Femur (tissue), 1 donor: ENCODE measurements around the gene FAM237B.
A peak's percentile ranks its signal among the peaks of the same experiment; 100 is the strongest.
"Not testable (repeated sequence)": the region's sequence is repeated elsewhere in the genome, so short reads cannot be mapped to it uniquely, and the experiment has no call there.

Source experiments
- DNase-seq: peaks from one replicate; pipeline ENCODE4 v3.0.0-alpha.2; 2017

The FAM237B gene

DNA sequence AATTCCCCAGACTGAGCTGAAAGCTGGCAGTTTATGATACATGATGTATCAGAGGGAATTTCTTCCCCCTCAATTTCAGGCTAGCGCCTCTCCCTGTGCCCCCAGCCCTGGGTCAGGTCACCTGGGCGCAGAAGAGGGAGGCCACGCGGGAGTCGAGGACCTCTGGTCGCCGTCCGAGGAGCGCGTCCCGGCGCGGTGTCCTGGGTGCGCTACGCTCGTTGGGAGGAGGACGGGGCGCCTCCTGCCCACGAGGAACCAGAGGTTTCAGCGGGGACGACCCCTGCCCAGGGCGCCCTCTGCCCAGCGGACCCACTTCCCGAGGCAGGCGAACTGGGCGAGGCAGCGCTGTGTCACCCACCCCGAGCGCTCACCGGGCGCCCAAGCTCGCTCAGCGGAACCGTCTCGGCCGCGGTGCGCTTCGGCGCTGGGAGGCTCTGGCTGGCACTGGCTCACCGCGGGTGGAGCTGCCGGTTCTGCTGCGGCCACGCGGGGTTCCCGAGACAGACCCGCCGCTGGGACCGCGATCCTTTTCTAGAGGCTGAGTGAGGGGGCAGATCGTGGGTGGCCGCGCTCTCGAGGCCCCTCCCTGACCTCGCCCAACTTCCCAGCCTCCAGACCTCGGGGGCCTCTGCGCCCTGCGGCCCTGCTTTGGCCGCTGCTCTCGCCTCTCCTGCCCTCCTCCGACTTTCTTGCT lies at the start of gene FAM237B:
TSS of gene FAM237B (minus strand) at position 504 of the 694 bp plus-strand sequence. CDS start 1,556 bp downstream, outside the sequence.
- DNase-seq = no peak

DNA sequence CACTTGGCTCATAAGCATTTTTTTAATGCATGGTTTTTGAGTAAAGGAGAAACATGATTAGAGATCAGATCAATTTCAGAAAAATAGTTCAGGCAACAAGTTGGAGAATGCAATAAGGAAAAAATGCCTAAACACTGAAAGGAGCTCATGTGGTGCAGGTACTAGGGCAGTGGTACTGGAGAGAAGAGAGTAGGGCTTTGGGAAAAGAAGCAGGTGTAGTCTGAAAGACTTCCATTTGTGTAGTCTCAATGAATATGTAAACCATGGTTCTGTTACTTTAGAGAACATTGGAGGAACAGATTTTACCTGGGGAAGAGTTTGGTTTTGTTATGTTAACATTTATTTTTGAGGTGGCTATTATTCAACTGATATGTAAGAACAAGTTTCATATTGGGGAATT lies 30.9 kb upstream of the FAM237B start:
- no peak for DNase-seq

DNA sequence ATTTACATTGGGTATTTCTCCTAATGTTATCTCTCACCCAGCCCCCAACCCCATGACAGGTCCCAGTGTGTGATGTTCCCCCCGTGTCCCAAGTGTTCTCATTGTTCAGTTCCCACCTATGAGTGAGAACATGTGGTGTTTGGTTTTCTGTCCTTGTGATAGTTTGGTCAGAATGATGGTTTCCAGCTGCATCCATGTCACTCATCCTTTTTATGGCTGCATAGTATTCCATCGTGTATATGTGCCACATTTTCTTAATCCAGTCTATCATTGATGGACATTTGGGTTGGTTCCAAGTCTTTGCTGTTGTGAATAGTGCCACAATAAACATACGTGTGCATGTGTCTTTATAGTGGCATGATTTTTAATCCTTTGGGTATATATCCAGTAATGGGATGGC lies 28.9 kb upstream of the FAM237B start:
- not testable (repeated sequence) for DNase-seq

DNA sequence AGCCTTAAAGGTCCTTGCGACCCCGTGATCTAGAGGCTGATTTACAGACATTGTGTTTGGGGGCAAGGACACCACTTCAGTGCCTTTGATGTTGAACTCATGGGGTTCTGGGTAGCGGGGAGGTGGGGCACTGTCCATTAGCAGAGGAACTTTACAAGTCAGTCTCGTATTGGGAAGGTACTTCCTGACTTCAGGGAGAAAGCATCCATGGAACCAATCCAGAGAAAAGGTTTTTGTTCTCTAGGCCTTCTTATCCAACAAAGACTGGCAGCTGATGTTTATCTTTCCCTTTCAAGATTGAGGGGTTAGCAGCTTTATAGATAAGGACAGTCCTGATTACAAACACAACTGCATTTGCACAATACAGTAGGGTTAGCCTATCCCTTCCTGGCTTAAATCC lies 28.2 kb upstream of the FAM237B start:
- DNase-seq = no peak

DNA sequence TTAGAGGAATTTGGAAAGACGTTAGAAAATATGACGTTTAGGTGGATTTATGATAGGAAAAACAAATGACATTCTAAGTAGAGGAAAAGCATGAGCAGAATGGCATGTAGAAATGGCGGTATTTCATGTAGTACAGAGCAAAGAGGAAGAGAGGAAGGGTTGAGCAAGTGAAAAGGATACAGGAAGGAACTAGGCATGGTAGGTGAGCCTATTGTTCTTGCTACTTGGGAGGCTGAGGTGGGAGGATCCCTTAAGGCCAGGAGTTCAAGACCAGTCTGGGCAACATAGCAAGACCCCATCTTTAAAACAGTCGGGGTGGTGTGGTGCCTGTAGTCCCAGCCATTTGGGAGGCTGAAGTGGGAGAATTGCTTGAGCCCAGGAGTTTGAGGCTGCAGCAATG lies 26.7 kb upstream of the FAM237B start:
- no peak for DNase-seq

DNA sequence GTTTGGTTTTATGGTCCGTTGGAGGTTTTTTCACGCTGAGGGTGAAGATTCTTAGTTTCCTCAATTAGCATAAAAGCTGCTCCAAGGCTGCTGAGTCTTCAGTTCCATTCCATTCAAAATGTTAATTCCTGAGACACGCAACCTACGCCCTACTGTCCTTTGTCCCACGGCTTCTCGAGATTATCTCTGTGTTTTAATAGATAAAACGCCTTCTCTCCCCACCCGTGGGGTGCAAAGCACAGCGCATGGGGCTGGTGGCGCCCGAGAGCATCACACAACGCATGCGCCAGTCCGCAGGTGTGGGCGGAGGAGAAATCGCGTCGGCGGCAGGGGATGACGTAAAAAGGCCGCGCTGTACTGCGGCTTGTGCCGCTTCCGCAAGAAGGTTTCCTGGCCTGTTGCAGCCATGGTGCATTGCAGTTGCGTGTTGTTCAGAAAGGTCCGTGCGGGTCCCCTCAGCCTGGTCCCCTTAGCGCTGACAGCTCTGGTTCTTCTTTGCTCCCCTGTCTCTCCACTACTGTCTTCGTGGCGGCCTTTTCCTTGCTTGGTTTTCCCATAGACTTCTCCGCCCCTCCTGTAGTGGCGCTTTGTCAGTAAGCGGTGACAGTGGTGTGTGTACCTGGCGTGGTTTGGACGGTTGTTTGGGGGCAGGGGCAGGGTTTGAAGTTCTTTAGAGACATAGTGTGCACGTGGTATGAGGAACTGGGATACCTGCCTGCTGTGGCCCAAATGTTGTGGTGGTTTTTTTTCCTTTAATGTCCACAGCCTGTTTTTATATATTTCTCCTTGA lies 25.4 kb upstream of the FAM237B start, which contains the start of gene GTPBP10:
TSS of gene GTPBP10 (plus strand) at position 381 of the 790 bp plus-strand sequence. CDS start at position 407, 26 bp downstream.
- peak; percentile 97 for DNase-seq

DNA sequence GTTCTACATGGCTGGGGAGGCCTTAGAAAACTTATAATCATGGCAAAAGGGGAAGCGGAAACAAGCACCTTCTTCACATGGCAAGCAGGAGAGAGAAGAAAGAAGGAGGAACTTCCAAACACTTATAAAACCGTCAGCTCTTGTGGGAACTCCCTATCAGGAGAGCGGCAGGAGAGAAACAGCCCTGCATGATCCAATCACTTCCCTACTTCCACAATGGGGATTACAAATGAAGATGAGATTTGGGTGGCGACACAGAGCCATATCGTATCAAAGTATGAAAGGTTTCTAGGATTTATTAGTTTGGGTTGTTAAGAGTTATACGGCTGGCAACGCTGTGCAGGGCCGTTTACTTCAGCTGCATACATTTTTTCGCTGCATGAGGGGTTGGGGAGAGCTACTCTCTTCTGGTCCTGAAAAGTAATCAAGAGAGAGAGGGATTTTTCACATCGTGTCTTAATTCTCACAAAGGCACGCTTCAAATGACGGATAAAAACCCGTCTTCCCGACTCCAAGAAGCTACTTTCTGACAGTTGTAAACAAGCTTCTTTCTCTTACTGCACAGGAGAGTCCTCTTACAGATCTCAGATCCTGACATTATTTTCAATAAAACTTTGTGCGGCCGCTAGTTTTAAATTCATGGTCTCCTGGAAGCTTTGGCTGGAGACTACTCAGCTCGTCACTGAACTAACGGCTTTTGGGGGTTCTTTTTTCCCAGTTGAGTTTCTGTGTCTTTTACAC lies 24.7 kb upstream of the FAM237B start:
- peak; percentile 15 for DNase-seq

DNA sequence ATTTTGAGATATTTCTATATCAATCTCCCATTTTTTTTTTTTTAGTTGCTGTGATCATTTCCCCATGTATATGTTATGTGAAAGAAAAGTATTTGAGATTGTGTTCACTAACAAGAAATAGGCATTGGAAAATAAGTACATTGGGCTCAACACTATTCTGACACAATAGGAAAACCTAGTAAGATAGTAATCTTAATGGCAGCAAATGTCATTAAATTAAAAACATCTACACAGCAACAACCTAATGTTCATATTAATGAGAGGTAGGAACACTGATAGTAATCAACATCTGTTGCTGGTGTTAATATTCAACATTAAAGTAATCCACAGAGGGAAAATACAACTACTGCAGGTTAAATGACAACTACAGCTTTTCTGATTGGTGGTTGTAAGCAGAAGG lies 23.9 kb upstream of the FAM237B start:
- no peak for DNase-seq

DNA sequence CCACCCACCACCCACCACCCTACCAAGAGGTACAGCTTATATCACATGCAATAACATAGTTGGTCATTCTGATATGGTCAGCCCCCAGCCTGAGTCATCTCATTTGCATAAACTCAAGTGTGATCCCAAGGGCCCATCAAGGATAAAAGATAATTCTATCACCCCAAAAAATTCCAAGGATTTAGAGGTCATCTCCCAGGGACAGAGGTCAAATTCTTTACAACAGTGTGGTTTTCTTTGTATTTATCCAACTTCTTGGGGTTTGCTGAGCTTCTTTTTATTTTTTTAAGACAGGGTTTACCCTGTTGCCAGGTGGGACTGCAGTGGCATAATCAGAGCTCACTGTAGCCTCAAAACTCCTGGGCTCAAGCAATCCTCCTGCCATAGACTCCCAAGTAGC lies 16.0 kb upstream of the FAM237B start:
- DNase-seq = no peak

DNA sequence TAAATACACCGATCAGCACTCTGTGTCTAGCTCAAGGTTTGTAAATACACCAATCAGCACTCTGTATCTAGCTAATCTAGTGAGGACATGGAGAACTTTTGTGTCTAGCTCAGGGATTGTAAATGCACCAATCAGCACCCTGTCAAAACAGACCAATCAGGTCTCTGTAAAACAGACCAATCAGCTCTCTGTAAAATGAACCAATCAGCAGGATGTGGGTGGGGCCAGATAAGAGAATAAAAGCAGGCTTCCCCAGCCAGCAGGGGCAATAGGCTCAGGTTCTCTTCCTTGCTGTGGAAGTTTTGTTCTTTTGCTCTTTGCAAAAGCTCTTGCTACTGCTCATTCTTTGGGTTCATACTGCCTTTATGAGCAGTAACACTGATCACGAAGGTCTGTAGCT lies 13.8 kb upstream of the FAM237B start:
- not testable (repeated sequence) for DNase-seq

DNA sequence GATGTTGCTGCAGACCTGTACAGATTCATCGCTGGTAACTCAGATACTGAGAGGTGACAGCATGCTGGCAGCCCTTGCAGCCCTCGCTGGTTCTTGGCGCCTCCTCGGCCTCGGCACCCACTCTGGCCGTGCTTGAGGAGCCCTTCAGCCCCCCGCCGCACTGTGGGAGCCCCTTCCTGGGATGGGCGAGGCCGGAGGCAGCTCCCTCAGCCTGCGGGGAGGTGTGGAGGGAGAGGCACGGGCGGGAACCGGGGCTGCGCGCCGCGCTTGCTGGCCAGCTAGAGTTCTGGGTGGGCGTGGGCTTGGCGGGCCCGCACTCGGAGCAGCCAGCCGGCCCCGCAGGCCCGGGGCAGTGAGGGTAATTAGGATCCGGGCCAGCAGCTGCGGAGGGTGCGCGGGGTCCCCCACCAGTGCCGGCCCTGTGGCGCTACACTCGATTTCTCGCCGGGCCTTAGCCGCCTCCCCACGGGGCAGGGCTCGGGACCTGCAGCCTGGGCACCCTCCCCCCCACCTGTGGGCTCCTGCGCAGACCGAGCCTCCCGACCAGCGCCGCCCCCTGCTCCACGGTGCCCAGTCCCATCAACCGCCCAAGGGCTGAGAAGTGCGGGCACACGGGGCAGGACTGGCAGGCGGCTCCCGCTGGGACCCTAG lies 13.2 kb upstream of the FAM237B start:
- DNase-seq = no peak

DNA sequence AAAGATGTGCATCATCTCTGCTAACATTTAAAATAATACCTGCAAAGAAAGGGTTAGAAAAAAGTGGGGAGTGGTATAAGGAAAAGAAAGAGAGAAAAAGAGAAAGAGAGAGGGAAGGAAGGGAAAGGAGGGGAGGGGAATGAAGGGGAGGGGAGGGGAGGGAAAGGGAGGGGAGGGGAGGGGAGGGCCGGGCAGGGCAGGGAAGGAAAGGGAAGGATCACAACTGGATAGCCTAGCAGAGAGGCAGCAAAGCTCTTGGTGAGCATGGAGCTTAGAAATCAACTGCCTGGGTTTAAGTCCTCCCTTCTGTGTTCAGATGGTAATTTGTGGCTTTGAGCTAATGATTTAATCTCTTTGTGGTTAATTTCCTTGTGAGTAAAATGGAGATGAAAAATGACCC lies 5.4 kb upstream of the FAM237B start:
- no peak for DNase-seq

DNA sequence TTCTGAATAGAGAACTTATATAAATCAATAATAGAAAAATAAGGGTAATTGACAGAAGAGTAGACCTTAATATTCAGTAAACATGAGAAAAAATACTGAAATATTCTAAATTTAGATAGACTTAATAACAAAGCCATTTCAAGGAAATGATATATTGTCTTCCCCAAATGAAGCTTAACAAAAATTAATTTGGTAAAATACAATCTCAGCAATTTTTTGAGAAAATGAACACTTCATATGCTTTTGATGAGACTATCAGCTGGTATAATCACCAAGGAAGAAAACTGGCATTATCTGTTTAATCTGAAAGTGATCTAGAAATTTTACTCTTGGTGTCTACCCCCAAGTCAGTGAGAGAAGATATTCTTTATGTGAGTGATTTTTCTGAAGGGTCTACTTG lies 1.7 kb upstream of the FAM237B start:
- no peak for DNase-seq

DNA sequence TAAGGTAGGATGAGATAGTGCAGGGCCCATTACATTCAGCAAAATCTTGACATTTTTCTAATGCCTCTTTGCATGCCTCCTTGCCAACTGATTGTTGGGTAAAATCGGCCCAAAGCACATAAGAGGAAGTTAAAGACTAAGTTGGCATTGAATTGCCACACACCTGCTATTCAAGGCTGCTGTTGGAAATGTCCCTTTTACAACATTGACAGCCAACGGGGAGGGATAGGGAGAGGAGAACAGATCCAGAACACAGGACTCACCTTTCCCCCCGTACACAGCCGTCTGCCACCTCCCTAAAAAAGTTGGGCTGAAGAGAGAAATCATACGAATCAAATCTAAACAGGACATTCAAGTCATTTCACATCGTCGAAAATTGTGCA lies 695 bp downstream of the FAM237B start:
- no peak for DNase-seq

DNA sequence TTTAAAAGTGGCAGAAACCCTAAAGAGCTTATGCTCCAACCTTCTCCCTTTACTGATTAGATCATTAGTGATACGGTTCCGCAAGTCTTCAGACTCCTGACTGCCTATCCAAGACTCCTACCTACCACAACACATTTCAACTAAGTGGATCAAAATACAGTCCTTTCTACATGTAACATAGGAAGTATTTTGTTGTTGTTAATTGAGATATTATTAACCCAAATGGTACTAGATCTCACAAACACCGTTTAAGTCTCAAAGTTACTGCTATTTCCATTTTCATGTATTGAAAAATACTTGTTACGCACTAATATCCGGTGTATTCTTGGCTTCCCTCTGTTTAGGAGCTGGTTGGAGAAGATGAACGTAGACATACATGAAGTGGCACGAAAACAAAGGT lies 1.1 kb downstream of the FAM237B start:
- DNase-seq = no peak

DNA sequence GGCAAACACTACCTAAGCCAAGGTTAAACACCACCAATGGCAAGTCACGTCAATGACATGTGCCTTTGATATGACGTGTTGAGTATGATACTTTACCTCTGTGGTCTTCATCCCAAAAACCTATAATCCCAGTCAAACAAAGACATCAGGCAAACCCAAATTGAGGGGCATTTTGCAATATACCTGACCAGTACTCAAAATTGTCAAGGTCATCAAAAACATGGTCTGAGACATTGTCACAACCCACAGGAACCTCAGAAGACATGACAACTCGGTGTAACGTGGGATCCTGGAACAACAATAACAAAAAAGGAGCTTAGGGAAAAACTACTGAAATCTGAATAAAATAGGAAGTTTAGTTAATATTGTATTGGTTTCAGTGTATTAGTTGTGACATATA lies 7.2 kb downstream of the FAM237B start:
- no peak for DNase-seq

DNA sequence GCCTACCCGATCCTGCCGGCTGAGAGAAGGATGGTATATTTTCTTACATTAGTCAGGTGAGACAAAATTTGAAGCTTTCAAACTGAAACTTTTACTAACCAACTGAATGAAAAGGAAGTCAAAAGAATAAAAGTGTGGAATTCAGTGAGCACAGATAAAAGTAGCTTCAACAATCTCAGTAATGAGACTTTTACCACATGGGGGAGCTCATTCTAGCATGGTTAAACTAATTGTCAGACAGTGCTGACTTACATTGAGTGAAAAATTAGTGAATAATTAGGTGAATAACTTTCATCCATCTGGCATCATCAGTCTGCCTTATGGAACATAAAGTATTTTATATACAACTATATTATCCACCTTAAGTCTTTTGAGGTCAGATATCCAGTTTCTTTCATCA lies 8.4 kb downstream of the FAM237B start:
- no peak for DNase-seq

DNA sequence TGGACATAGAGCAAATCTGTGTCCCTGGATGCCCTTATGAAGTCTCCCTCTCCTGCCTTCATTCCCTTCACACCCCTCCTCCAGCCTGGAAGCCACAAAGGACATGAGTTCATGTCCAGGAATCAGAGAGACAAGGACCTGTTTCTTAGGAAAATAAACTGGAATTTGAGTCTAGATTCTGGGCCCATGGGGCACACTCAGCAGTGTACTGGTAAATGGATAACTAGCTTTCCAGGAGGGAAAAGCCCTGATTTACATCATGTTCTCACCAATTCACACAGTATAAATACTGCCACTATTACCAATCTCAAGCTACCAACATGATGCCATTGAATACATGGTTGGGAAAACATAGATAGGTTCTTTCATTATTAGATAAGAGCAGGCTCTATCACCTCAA lies 9.9 kb downstream of the FAM237B start:
- no peak for DNase-seq

DNA sequence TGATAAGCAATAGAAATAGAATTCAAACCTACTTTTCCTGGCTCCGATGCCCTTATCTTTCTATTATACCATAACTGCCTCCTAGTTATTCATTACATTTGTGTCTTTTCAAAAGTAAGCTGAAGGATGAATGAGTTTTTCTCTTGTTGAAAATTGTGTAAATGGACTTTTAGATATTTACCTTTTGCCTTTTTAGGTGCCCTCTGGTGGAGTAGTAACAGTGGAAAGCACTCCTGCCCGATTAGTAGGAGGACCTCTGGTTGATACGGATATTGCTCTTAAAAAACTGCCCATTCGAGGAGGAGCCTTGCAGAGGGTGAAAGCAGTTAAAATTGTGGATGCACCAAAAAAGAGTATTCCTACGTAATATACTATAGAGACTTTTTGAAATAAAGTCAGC lies 11.2 kb downstream of the FAM237B start:
- DNase-seq = no peak

DNA sequence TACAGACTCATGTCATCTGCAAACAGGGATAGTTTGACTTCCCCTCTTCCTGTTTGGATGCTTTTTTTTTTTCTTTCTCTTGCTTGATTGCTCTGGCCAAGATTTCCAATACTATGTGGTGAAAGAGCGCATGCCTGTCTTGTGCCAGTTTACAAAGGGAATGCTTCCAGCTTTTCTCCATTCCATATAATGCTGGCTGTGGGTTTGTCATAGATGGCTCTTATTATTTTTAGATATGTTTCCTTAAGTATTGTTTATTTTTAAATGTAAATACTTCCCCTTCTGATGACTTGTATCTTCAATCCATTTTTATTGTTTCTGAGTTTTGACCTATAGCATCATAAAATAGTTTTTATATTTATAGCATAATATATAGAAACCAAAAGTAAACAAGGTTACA lies 17.9 kb downstream of the FAM237B start:
- DNase-seq = no peak

DNA sequence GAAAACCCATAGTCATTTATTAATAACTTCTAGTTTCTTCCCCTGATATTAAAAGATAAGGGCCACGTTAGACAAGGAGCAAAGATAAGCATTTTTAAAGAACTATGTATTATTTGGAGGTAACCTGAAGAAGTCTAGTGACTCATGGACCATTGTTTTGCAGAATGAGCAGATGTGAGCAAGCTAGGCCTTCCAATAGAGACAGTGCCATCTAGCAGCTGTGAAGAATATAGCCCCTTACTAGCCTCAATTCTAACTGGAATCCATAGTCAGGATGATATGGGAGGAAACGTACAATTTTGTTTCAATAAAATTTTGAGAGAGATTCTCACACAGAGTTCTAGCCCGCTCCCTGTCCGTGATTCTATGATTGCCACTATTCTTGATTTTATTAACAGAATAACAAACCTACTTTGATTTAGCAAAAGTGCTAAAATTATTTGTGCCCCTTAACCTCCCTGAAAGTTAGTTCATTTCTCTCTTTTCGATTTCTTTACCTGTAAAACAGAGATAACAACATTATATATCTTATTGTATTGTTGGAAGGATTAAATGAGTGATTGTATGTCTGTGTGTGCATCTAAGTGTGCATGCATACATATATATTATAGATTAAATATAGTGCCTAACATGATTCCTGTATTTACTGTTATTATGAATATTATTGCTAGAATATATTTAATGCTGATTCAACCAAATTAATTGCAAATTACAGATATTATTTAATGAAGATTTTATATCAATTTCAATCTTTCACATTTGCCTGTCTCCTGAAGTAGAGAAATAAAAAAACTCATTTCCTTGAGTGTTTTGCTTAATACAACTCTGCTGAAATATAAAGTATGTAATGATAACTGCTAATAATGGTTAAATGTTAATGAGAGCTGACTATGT lies 22.7 kb downstream of the FAM237B start:
- DNase-seq = no peak
